ENCODE measurements around the gene PDE4D. TPM values are rescaled to one million over a fixed set of nuclear protein-coding genes. Genes with fewer than 3 reads are reported as not detected.

PDE4D gene
- total and polyA plus RNA-seq, 2 donors (not counting 1 experiment from before 2014, with no cell fraction given) = 14.9 to 171 TPM

DNA sequence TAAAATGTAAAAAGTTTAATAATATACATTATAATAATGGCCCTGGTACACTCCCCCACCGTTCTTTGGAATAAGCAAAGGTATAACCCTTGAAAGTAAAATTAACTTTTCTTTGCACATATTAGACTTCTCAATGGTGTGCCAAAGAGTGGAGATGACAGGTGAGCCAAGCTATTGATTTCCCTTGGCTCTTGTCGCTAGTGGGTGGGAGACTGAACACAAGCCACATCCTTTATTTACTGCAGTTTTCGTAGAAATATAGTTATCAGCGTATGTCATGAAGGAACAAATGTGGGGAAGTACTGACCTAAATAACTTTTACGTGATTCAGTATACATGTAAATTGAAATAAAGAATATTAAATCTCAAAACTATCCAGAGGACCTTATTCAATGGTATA is 761.4 kb downstream of the PDE4D start:
- ATAC-seq (ENCODE audit: low read depth) (no peak), DNase-seq (no peak)
- no peak overlapping the region for H3K27ac Mint-ChIP-seq
- H3K27ac ChIP-seq (ENCODE audit: low read length in 2 of 2) = no peak overlapping the region
- no peak overlapping the region for H2AFZ ChIP-seq (ENCODE audit: insufficient read depth, low read depth, low read length, poor library complexity, severe bottlenecking)
- H3K36me3 ChIP-seq (replicated peaks in 1 of 2; ENCODE audit: control extremely low read depth in 1 of 2, control insufficient read depth in 1 of 2, extremely low read depth in 1 of 2, insufficient read depth in 2 of 2, low read length in 1 of 2) = no peaks in the 10 kb centered on the region
- no peaks in the 10 kb centered on the region for H3K27me3 ChIP-seq (replicated peaks in 1 of 4; ENCODE audit: control extremely low read depth in 1 of 4, control insufficient read depth in 3 of 4, insufficient read depth in 4 of 4, low read length in 3 of 4)
- no CpG with 5 or more reads among the region's 5 CpGs for WGBS (ENCODE audit: insufficient coverage)
- H3K79me2 ChIP-seq (ENCODE audit: control insufficient read depth, insufficient read depth, low read length) = no peaks in the 10 kb centered on the region
- H3K9me3 ChIP-seq (ENCODE audit: control extremely low read depth in 1 of 3, control insufficient read depth in 2 of 3, insufficient read depth in 1 of 3, low read length in 2 of 3) = no peaks in the 10 kb centered on the region
- H3K4me3 ChIP-seq (ENCODE audit: control extremely low read depth in 1 of 5, extremely low read depth in 1 of 5, insufficient read depth in 1 of 5, low read depth in 2 of 5, low read length in 4 of 5) = no peak overlapping the region
- no peak overlapping the region for H3K4me3 Mint-ChIP-seq
- no peak overlapping the region for H3K9ac ChIP-seq (ENCODE audit: low read length)
- ChIA-PET POLR2A (no interaction called here), CTCF (interaction anchor here (1.0 kb wide), 1 partner anchor 41 kb away, joined by 3 read pairs; no protein-coding TSS in a partner anchor)
- H3K27me3 Mint-ChIP-seq = no peaks in the 10 kb centered on the region
- peaks cover 7% of the 10 kb centered on the region for H3K4me1 Mint-ChIP-seq
- H3K4me1 ChIP-seq (ENCODE audit: control insufficient read depth in 2 of 2, insufficient read depth in 2 of 2, low read length in 2 of 2) = peaks cover 1 to 7% of the 10 kb centered on the region in 2 donors
- no peaks in the 10 kb centered on the region for H3K9me3 Mint-ChIP-seq (ENCODE audit: insufficient read depth)
- H3K4me2 ChIP-seq (replicated peaks; ENCODE audit: low read depth, low read length, poor library complexity, severe bottlenecking) = no peak overlapping the region
- intact Hi-C loops (cut with micrococcal nuclease) = no loop called here
- no peaks in the 10 kb centered on the region for H4K20me1 ChIP-seq (ENCODE audit: control insufficient read depth, insufficient read depth, low read length, poor library complexity, severe bottlenecking)
- no peak for TF ChIP-seq EZH2 (IDR thresholded peaks at IDR 0.05; ENCODE audit: borderline replicate concordance, insufficient read depth, low read depth, low read length, poor library complexity, severe bottlenecking)
- TF ChIP-seq, protein P1, sequence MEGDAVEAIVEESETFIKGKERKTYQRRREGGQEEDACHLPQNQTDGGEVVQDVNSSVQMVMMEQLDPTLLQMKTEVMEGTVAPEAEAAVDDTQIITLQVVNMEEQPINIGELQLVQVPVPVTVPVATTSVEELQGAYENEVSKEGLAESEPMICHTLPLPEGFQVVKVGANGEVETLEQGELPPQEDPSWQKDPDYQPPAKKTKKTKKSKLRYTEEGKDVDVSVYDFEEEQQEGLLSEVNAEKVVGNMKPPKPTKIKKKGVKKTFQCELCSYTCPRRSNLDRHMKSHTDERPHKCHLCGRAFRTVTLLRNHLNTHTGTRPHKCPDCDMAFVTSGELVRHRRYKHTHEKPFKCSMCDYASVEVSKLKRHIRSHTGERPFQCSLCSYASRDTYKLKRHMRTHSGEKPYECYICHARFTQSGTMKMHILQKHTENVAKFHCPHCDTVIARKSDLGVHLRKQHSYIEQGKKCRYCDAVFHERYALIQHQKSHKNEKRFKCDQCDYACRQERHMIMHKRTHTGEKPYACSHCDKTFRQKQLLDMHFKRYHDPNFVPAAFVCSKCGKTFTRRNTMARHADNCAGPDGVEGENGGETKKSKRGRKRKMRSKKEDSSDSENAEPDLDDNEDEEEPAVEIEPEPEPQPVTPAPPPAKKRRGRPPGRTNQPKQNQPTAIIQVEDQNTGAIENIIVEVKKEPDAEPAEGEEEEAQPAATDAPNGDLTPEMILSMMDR (IDR thresholded peaks at IDR 0.05) = no peak

DNA sequence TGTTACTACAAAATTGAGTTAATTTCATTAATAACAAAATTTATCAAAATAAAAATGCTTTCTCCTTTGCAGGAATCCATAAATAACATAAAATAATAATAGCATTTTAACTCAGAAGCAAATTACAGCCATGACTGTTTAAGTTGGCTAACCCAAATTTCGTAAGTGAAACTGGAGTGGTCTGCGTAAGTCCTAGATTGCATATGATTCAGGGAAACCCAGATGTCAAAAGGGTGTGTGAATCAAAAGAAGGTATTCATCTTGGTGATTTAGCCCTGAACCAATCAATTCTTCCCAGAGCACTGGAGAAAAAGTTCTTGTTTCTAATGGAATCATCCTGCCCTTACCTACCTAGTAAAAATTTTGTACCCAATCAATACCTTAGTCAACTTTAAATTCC is 763.1 kb downstream of the PDE4D start:
- Mint-ChIP-seq H3K9me3 (ENCODE audit: insufficient read depth) (no peaks in the 10 kb centered on the region), H3K27me3 (no peaks in the 10 kb centered on the region), H3K4me3 (no peak overlapping the region), H3K4me1 (peaks cover 9% of the 10 kb centered on the region), H3K27ac (no peak overlapping the region)
- Histone ChIP-seq H3K4me2 (replicated peaks; ENCODE audit: low read depth, low read length, poor library complexity, severe bottlenecking) (no peak overlapping the region), H3K27me3 (replicated peaks in 1 of 4; ENCODE audit: control extremely low read depth in 1 of 4, control insufficient read depth in 3 of 4, insufficient read depth in 4 of 4, low read length in 3 of 4) (no peaks in the 10 kb centered on the region), H3K4me3 (ENCODE audit: control extremely low read depth in 1 of 5, extremely low read depth in 1 of 5, insufficient read depth in 1 of 5, low read depth in 2 of 5, low read length in 4 of 5) (no peak overlapping the region), H3K79me2 (ENCODE audit: control insufficient read depth, insufficient read depth, low read length) (no peaks in the 10 kb centered on the region), H3K9ac (ENCODE audit: low read length) (no peak overlapping the region), H3K36me3 (replicated peaks in 1 of 2; ENCODE audit: control extremely low read depth in 1 of 2, control insufficient read depth in 1 of 2, extremely low read depth in 1 of 2, insufficient read depth in 2 of 2, low read length in 1 of 2) (no peaks in the 10 kb centered on the region), H3K9me3 (ENCODE audit: control extremely low read depth in 1 of 3, control insufficient read depth in 2 of 3, insufficient read depth in 1 of 3, low read length in 2 of 3) (no peaks in the 10 kb centered on the region), H3K27ac (ENCODE audit: low read length in 2 of 2) (no peak overlapping the region), H3K4me1 (ENCODE audit: control insufficient read depth in 2 of 2, insufficient read depth in 2 of 2, low read length in 2 of 2) (peaks cover 8 to 10% of the 10 kb centered on the region in 2 donors), H4K20me1 (ENCODE audit: control insufficient read depth, insufficient read depth, low read length, poor library complexity, severe bottlenecking) (no peaks in the 10 kb centered on the region), H2AFZ (ENCODE audit: insufficient read depth, low read depth, low read length, poor library complexity, severe bottlenecking) (no peak overlapping the region)
- CTCF ChIA-PET = interaction anchor here (0.9 to 1.4 kb wide), 2 partner anchors 95 to 98 kb away, joined by 3 to 5 read pairs; no protein-coding TSS in a partner anchor
- intact Hi-C loops (cut with micrococcal nuclease) = no loop called here
- DNase-seq (no peak), ATAC-seq (ENCODE audit: low read depth) (no peak)
- WGBS (ENCODE audit: insufficient coverage) = 93% methylated on average over 2 of the region's 2 CpGs
- POLR2A ChIA-PET = no interaction called here
- TF ChIP-seq, protein P1 (IDR thresholded peaks at IDR 0.05) = no peak
- no peak for TF ChIP-seq EZH2 (IDR thresholded peaks at IDR 0.05; ENCODE audit: borderline replicate concordance, insufficient read depth, low read depth, low read length, poor library complexity, severe bottlenecking)
